ENCODE data around the gene ZNF726.
"Not testable (repeated sequence)": the region's sequence is repeated elsewhere in the genome, so short reads cannot be mapped to it uniquely, and the experiment has no call there.

The ZNF726 gene

DNA sequence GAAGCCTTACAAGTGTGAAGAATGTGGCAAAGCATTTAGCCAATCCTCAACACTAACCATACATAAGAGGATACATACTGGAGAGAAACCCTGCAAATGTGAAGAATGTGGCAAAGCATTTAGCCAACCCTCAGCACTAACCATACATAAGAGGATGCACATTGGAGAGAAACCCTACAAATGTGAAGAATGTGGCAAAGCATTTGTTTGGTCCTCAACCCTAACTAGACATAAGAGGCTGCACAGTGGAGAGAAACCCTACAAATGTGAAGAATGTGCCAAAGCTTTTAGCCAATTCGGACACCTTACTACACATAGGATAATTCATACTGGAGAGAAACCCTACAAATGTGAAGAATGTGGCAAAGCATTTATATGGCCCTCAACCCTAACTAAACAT, 18.2 kb downstream of the ZNF726 start:
- no peak for DNase-seq (ENCODE audit: low read depth)
- TF ChIP-seq, protein P1, sequence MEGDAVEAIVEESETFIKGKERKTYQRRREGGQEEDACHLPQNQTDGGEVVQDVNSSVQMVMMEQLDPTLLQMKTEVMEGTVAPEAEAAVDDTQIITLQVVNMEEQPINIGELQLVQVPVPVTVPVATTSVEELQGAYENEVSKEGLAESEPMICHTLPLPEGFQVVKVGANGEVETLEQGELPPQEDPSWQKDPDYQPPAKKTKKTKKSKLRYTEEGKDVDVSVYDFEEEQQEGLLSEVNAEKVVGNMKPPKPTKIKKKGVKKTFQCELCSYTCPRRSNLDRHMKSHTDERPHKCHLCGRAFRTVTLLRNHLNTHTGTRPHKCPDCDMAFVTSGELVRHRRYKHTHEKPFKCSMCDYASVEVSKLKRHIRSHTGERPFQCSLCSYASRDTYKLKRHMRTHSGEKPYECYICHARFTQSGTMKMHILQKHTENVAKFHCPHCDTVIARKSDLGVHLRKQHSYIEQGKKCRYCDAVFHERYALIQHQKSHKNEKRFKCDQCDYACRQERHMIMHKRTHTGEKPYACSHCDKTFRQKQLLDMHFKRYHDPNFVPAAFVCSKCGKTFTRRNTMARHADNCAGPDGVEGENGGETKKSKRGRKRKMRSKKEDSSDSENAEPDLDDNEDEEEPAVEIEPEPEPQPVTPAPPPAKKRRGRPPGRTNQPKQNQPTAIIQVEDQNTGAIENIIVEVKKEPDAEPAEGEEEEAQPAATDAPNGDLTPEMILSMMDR (conservative IDR thresholded peaks at IDR 0.05; ENCODE audit: control insufficient read depth, insufficient read depth, low read depth, low read length): no peak
- H3K4me3 ChIP-seq (ENCODE audit: control insufficient read depth, low read depth, low read length): no peak overlapping the region

DNA sequence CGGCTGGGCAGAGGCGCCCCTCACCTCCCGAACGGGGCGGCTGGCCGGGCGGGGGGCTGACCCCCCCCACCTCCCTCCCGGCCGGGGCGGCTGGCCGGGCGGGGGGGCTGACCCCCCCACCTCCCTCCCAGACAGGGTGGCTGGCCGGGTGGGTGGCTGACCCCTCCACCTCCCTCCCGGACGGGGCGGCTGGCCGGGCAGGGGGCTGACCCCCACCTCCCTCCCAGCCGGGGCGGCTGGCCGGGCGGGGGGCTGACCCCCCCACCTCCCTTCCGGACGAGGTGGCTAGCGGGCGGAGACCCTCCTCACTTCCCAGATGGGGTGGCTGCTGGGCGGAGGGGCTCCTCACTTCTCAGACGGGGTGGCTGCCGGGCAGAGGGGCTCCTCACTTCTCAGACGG, 22.3 kb downstream of the ZNF726 start:
- not testable (repeated sequence) for DNase-seq (ENCODE audit: low read depth); H3K4me3 ChIP-seq (ENCODE audit: control insufficient read depth, low read depth, low read length)

DNA sequence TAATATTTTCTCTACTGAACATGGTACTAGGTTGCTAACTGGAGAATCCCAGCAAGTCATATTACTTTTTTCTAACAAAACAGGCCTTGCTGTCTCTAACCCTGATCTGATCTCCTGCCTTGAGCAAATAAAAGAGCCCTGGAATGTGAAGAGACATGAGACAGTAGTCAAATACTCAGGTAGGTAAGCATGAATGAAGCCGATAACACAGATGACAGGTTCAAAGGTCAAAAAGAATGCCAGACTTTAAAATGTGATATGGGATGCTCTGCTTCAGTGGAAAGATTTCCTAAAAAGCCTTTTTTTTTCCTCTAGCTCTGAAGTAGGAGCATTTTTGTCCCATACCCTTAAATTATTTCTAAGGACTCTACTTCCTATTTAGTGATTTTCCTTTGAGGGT, 28.7 kb downstream of the ZNF726 start:
- TF ChIP-seq, protein P1 (conservative IDR thresholded peaks at IDR 0.05; ENCODE audit: control insufficient read depth, insufficient read depth, low read depth, low read length): no peak
- DNase-seq (ENCODE audit: low read depth): no peak
- H3K4me3 ChIP-seq (ENCODE audit: control insufficient read depth, low read depth, low read length): no peak overlapping the region

GRCh38 chr19:23946569-23946968, 31.9 kb downstream of the ZNF726 start:
- DNase-seq (ENCODE audit: low read depth): no peak
- TF ChIP-seq, protein P1 (conservative IDR thresholded peaks at IDR 0.05; ENCODE audit: control insufficient read depth, insufficient read depth, low read depth, low read length): no peak

GRCh38 chr19:23949611-23950010, 34.9 kb downstream of the ZNF726 start:
- TF ChIP-seq, protein P1 (conservative IDR thresholded peaks at IDR 0.05; ENCODE audit: control insufficient read depth, insufficient read depth, low read depth, low read length): no peak
- peak; percentile 1 for DNase-seq (ENCODE audit: low read depth)
- no peak overlapping the region for H3K4me3 ChIP-seq (ENCODE audit: control insufficient read depth, low read depth, low read length)

More at GRCh38 chr19:23946569-23946968, 31.9 kb downstream of the ZNF726 start:
- H3K4me3 ChIP-seq (ENCODE audit: control insufficient read depth, low read depth, low read length): no peak overlapping the region

DNA sequence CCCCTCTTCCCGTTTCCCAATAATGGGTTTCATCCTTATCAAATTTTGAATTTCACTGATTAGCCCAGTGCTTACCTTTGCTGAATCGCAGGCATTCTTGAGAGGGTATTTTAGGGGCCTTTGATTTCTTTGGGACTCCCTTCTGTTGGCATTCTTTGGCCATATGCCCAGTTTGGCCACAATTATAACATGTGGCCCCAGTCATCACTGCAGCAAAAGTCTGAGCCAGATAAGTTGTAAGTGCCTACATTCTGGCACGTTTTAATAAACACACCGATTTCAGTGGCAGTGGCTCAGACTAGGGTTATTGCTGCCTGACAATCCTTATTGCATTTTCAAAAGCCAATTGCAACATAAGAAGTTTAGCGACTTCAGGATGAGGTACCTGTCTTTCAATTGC, 41.4 kb downstream of the ZNF726 start:
- TF ChIP-seq, protein P1 (conservative IDR thresholded peaks at IDR 0.05; ENCODE audit: control insufficient read depth, insufficient read depth, low read depth, low read length): no peak

GRCh38 chr19:23957660-23958281, 43.1 kb downstream of the ZNF726 start:
- no peak overlapping the region for H3K4me3 ChIP-seq (ENCODE audit: control insufficient read depth, low read depth, low read length)
- peak; percentile 92 for DNase-seq (ENCODE audit: low read depth)

More for the DNA sequence above, 41.4 kb downstream of the ZNF726 start:
- DNase-seq (ENCODE audit: low read depth): no peak
- no peak overlapping the region for H3K4me3 ChIP-seq (ENCODE audit: control insufficient read depth, low read depth, low read length)

GRCh38 chr19:23963396-23963795, 48.7 kb downstream of the ZNF726 start:
- not testable (repeated sequence) for H3K4me3 ChIP-seq (ENCODE audit: control insufficient read depth, low read depth, low read length); DNase-seq (ENCODE audit: low read depth)

More at GRCh38 chr19:23957660-23958281, 43.1 kb downstream of the ZNF726 start:
- TF ChIP-seq, protein P1 (conservative IDR thresholded peaks at IDR 0.05; ENCODE audit: control insufficient read depth, insufficient read depth, low read depth, low read length): peak; percentile 2

- not testable (repeated sequence) for DNase-seq (ENCODE audit: low read depth); H3K4me3 ChIP-seq (ENCODE audit: control insufficient read depth, low read depth, low read length)
Measured at GRCh38 chr19:23963881-23964280, 49.2 kb downstream of the ZNF726 start.

- DNase-seq (ENCODE audit: low read depth); H3K4me3 ChIP-seq (ENCODE audit: control insufficient read depth, low read depth, low read length): not testable (repeated sequence)
Measured at GRCh38 chr19:23964334-23964733, 49.6 kb downstream of the ZNF726 start.
